OCI-LY7 (cell line): ENCODE results near the gene KLK11.

Experiments used
- EZH2phosphoT487 ChIP-seq: fragments of 200-600 bp; sonication (generic); IDR thresholded peaks from 2 replicates; pipeline ENCODE4 v1.6.1; 2018; ENCODE audit warnings: low read depth, borderline replicate concordance, mild to moderate bottlenecking, mixed run types, antibody characterized with exemption, low read length, moderate library complexity, mixed read lengths
- TF ChIP-seq, protein P1 (sequence below): fragments of 200-600 bp; sonication (generic); conservative IDR thresholded peaks from 2 replicates; pipeline ENCODE4 v1.5.1; 2014; ENCODE audit warnings: mild to moderate bottlenecking, antibody characterized with exemption, low read length, moderate library complexity, mixed read lengths

DNA sequence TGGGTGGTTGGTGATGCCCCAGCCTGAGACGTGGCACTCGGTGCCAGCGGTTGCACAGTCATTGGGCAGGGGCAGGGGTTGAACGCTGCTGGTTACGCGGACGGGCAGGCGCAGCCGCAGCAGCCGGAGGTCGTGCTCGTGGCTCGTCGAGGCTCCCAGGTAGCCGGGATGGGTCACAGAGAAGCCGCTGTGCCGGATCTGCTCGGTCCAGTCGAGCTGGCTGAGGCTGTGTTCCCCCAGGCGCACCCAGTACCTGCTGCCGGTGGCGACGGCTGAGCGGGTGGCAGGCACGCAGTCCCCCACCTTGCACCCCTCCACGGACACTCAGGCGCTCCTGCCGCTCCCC is 5.4 kb upstream of the KLK11 start:
- TF ChIP-seq, protein P1, sequence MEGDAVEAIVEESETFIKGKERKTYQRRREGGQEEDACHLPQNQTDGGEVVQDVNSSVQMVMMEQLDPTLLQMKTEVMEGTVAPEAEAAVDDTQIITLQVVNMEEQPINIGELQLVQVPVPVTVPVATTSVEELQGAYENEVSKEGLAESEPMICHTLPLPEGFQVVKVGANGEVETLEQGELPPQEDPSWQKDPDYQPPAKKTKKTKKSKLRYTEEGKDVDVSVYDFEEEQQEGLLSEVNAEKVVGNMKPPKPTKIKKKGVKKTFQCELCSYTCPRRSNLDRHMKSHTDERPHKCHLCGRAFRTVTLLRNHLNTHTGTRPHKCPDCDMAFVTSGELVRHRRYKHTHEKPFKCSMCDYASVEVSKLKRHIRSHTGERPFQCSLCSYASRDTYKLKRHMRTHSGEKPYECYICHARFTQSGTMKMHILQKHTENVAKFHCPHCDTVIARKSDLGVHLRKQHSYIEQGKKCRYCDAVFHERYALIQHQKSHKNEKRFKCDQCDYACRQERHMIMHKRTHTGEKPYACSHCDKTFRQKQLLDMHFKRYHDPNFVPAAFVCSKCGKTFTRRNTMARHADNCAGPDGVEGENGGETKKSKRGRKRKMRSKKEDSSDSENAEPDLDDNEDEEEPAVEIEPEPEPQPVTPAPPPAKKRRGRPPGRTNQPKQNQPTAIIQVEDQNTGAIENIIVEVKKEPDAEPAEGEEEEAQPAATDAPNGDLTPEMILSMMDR: no peak
- TF ChIP-seq EZH2phosphoT487: no peak
